G401.6 (cell line): ENCODE results near the gene RCN2.
"Not testable (repeated sequence)": the region's sequence is repeated elsewhere in the genome, so short reads cannot be mapped to it uniquely, and the experiment has no call there.

Source experiments
- FAIRE-seq: peaks from 2 replicates; lab custom pipeline; 2012; peaks lifted over from hg19 to GRCh38; lab: Jason Lieb, UNC

The RCN2 gene

DNA sequence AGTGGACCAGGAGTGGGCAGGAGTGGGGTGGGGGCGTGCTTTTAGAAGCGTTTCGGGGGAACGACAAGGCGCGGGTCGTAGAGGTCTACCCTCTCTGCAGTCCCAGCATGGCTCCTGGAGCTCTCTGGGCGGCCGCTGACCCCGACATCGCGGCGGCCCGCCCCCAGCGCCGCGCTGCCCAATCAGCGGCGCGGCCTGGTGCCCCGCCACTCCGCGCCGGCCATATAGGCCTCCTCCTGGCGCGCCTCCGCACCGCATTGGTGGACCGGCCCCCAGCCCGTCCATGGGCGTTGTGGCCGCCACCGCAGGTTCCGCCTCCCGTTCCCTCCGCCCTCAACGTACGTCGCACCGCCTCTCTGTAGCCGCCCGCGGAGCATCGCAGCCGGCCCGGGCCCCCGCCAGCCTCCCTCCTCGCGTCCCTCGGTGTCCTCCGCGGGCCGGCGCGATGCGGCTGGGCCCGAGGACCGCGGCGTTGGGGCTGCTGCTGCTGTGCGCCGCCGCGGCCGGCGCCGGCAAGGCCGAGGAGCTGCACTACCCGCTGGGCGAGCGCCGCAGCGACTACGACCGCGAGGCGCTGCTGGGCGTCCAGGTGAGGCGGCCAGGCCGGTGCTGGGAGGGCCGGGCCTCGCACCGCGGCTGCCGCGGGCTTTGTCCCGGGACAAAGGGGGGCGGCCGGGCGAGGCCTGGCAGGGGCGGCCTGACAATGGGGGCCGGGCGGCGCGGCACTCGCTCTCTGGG is at the start of gene RCN2:
RCN2 (plus strand) TSS at position 353 of the 738 bp plus-strand sequence; CDS start at position 446, 93 bp downstream.
- peak; percentile 25 for FAIRE-seq

DNA sequence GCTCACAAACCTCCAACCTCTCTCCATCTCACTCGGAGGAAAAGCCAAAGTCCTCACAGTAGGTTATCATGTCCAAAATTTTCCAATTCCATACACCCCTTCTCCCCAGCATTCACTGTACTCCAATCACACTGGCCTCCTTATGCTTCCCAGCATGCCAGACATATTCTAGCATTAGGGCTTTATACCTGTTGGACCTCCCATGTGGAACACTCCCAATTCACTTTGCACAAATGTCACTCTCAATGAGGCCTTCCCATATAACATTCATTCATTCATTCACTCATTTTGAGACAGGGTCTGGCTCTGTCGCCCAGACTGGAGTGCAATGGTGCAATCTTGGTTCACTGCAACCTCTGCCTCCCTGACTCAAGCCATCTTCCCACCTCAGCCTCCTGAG is 46.3 kb upstream of the RCN2 start:
- FAIRE-seq: no peak

GRCh38 chr15:76887280-76888141 is 44.0 kb upstream of the RCN2 start:
- FAIRE-seq: not testable (repeated sequence)

DNA sequence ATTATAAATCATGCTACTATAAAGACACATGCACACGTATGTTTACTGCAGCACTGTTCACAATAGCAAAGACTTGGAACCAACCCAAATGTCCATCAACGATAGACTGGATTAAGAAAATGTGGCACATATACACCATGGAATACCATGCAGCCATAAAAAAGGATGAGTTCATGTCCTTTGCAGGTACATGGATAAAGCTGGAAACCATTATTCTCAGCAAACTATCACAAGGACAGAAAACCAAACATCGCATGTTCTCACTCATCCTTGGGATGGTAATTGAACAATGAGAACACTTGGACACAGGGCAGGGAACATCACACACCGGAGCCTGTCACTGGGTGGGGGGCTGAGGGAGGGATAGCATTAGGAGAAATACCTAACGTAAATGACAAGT is 38.7 kb upstream of the RCN2 start:
- FAIRE-seq: not testable (repeated sequence)

DNA sequence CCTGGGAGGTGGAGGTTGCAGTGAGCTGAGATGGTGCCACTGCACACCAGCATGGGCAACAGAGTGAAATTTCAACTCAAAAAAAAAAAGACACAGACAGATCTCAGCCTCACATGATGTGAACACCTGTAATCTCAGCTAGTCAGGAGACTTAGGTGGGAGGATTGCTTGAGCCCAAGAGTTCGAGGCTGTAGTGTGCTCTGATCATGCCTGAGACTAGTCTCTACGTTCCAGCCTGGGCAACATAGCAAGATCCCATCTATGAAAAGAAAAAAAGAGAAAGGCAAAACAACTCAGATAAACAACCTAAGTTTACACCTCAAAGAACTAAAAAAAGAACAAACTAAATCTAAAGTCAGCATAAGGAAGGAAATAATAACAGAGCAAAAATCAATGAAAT is 37.4 kb upstream of the RCN2 start:
- no peak for FAIRE-seq

DNA sequence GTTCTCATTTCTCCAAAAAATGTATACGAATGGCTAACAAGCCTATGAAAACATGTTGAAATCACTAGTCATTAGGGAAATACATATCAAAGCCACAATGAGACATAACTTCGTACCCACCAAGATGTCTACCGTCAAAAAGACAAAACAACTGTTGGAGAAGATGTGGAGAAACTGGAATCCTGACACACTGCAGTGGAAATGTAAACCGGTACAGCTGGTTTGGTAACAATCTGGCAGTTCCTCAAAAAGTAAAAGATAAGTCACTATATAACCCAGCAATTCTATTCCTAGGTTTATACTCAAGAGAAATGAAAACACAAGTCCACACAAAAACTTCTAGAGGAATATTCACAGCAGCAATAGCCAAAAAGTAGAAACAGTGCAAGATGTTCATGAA is 33.4 kb upstream of the RCN2 start:
- no peak for FAIRE-seq

- FAIRE-seq: not testable (repeated sequence)
These were observed 32.2 kb upstream of the RCN2 start for GRCh38 chr15:76899176-76899930.

DNA sequence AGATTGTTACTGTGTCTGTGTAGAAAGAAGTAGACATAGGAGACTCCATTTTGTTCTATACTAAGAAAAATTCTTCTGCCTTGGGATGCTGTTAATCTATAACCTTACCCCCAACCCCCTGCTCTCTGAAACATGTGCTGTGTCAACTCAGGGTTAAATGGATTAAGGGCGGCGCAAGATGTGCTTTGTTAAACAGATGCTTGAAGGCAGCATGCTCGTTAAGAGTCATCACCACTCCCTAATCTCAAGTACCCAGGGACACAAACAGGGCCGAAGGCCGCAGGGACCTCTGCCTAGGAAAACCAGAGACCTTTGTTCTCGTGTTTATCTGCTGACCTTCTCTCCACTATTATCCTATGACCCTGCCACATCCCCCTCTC is 31.6 kb upstream of the RCN2 start:
- not testable (repeated sequence) for FAIRE-seq

DNA sequence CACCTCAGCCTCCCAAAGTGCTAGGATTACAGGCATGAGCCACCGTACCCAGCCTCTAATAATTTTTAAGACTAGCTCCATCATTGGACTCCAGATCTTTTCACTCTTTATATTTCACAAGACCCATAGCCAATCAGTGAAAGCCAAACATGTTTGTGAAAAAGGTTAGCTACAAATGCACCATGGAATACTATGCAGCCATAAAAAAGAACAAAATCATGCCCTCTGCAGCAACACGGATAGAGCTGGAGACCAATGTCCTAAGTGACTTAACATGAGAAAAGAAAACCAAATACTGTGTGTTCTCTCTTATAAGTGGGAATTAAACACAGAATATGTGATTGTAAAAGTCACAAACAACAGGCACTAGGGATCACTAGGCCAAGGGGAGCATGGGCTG is 29.6 kb upstream of the RCN2 start:
- FAIRE-seq: no peak

DNA sequence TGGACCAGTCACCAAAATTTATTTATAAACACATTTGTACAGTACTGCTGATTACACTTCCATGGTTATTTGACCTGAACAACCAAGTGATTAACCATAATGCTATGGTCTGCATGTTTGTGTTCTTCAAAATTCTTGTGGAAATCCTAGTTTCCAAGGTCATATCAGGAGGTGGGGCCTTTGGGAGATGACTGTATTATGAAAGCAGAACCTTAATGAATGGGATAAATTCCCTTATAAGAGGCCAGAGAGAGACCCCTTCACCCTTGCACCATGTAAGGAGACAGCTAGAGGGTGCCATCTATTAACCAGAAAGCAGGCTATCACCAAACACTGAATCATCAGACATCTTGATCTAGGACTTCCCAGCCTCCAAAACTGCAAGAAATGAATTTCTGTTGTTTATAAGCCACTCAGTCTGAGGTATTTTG is 28.3 kb upstream of the RCN2 start:
- no peak for FAIRE-seq

GRCh38 chr15:76904461-76905012 is 27.0 kb upstream of the RCN2 start:
- FAIRE-seq: no peak

DNA sequence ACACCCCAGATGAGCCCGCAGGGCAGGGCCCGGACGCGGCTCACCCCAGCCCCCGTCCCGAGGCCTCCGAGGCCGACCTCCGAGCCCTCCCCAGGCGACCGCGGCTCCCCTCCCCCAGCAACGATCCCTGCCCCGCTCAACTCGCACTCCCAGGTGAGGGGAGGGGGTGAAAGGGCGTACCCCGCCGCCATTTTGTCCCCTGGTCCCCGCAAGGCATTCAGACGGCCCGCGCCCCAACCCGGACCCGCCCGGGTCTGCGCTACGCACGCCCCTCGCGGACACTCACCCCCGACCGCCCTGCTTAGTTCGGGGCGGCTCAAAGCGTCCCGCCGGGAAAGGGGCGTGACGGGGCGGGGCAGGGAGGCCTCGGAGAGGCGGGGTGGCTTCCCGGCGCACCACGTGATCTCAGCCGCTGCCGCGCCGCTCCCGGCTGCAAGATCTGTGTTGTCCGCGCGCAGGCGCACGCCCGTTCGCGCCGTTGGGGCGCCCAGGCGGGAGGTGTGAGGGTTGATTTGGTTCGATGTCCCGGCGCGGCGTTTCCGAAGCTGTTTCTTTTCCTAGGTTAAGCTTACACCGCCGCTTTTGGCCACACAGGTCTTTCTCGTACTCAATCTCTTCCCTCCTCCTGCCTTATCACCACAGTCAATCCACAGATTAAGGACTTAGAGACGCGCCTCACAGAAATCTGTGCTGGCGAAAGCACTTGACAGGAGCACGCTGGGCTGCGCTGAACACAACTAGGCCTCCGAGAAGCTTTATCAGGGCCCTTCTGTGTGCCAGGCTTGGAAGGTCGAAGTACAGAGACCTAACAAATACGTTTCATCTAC is 26.3 kb upstream of the RCN2 start, which contains the start of gene SCAPER:
SCAPER (minus strand) TSS at position 328 of the 827 bp plus-strand sequence. CDS start 21,523 bp downstream, outside the sequence.
- no peak for FAIRE-seq

- FAIRE-seq: no peak
These were observed 25.7 kb upstream of the RCN2 start for GRCh38 chr15:76905855-76906254.

GRCh38 chr15:76912430-76912829 is 19.1 kb upstream of the RCN2 start:
- FAIRE-seq: no peak

- FAIRE-seq: no peak
These were observed 17.8 kb upstream of the RCN2 start for GRCh38 chr15:76913737-76914136.

GRCh38 chr15:76916369-76916768 is 15.2 kb upstream of the RCN2 start:
- no peak for FAIRE-seq

DNA sequence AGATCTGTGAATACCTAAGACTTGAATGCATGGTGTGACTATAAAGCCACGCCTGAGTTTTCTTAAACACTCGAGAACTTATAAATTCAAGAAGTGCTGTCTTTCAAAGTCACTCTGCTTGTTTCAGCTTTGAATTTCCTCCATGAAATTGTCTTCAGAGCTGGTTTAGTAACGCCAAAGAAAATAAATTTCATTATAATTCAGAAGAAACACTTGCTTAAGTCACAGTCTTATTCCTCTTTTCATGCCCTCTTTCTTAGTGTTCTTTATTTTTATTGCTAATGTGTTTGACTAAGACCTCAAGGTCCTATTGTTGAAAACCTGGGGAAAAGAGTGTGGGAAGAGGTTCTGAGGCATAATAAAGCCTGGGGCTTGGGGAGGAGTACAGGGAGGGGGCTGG is 3.3 kb upstream of the RCN2 start:
- no peak for FAIRE-seq

- no peak for FAIRE-seq
These were observed 2.4 kb upstream of the RCN2 start for GRCh38 chr15:76929011-76929760.

DNA sequence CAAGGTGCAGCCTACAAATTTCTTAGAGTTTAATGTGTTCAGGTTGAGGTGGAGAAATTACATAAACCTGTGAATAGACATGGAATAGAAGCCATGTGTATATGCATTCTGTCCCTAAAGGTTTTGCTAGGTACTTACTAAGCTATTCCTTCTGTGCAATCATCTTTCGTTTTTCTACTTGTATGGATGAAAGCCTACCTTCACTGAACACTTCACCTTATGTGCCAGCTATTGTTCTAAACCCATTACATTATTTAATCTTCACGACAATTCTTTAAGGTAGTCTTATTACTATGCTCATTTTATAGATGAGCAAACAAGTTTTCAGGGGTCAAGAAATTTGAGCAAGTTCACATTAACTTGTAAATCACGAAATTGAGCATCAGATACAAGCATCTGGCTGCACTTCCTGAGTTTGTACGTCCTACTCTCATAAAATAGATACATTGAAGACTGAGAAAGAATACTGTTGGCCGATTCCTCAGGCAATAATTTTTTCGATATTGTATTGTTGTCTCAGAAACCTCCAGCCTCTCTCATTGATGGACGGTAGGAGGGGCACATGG is 635 bp upstream of the RCN2 start:
- FAIRE-seq: no peak
